Tibial nerve (tissue), 4 donors: ENCODE results near the gene MTFP1. TPM values are rescaled to one million over a fixed set of nuclear protein-coding genes. Genes with fewer than 3 reads are reported as not detected.

ENCODE experiments used
- DNase-seq, 2 donors: peaks; one replicate each; pipeline ENCODE4 v3.0.0-alpha.2; 2019; ENCODE audit warnings: low spot score in 2 of 2
- H3K27ac ChIP-seq, 4 donors: fragments of 200-600 bp; sonication (generic) in 3 of 4; one replicate each; pipeline ENCODE4 v1.5.1; 2017 to 2019; ENCODE audit warnings: mild to moderate bottlenecking in 1 of 4
- H3K27me3 ChIP-seq, 2 donors: fragments of 200-600 bp; sonication (generic) in 1 of 2; one replicate each; pipeline versions ENCODE4 v1.5.1 to v1.6.0; 2017 to 2019
- H3K36me3 ChIP-seq, 3 donors: fragments of 200-600 bp; sonication (generic); one replicate each; pipeline ENCODE4 v1.5.1; 2018 to 2019
- H3K4me1 ChIP-seq, 4 donors: fragments of 200-600 bp; sonication (generic) in 3 of 4; one replicate each; pipeline ENCODE4 v1.5.1; 2017 to 2019
- H3K4me3 ChIP-seq, 4 donors: fragments of 200-600 bp; sonication (generic) in 3 of 4; one replicate each; pipeline ENCODE4 v1.5.1; 2017 to 2019; ENCODE audit warnings: mild to moderate bottlenecking in 1 of 4, moderate library complexity in 1 of 4
- H3K9me3 ChIP-seq, 4 donors: fragments of 200-600 bp; sonication (generic) in 3 of 4; one replicate each; pipeline ENCODE4 v1.5.1; 2017 to 2019
- EP300 ChIP-seq, 2 donors: sonication (generic); formaldehyde crosslinking; IDR thresholded peaks; one replicate each; pipeline ENCODE4 v1.6.1; 2017; ENCODE audit warnings: antibody characterized with exemption in 2 of 2, mild to moderate bottlenecking in 1 of 2
- POLR2A ChIP-seq, 2 donors: fragments of 450-650 bp; IDR thresholded peaks; one replicate each; pipeline ENCODE4 v1.6.1; 2017; ENCODE audit warnings: antibody characterized with exemption in 2 of 2, mild to moderate bottlenecking in 2 of 2, moderate library complexity in 2 of 2
- whole genome bisulfite sequencing, 2 donors: methylation state at CpG; one replicate each; pipeline ENCODE4 v1.1.5; 2018; 5-methylcytosine and 5-hydroxymethylcytosine counted together
- total RNA-seq, 4 donors: library from RNA; depleted of rRNA; stranded (reverse); fragments of >200 nt; gene quantifications; one replicate each; pipeline ENCODE4 v1.1.0, GENCODE V29; 2016
- TF ChIP-seq, protein P1 (sequence below), 5 experiments: fragments of 200-600 bp in 3 of 5; fragments of 450-650 bp in 2 of 5; sonication (generic) in 3 of 5; IDR thresholded peaks; one replicate each; pipeline ENCODE4 v1.5.1; 2016 to 2019; ENCODE audit warnings: antibody characterized with exemption in 5 of 5, mild to moderate bottlenecking in 3 of 5, moderate library complexity in 2 of 5

The MTFP1 gene
- total RNA-seq, 4 donors from 2014 or later: 2.2 to 12.7 (median 7.3) TPM

DNA sequence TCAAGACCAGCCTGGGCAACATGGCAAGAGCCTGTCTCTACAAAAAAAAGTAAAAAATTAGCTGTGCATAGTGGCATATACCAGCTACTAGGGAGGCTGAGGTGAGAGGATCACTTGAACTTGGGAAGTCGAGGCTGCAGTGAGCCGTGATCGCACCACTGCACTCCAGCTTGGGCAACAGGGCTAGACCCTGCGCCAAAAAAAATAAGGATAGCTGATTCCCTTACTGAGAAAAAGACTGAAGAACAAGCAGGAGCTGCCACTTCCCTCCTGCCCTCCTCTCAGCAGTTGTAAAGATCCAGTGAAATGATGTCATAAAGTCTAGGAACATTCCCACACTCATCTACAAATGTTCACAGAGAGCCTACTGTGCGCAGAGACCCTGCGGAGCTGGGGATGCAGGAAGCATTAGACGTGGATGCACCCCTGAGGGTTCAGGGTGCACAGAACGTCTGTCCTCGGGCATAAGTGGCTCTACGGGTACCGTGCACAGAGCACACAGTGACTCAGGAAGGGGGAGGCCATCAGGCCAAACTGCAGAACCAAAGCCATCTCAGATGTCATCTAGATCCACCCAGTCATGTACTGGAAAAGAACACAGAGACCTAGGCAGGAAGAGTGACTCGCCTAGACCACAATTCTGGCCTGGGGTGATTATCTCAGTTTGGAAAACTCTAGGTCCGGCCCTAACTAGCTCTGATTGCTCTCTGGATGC is 17.0 kb upstream of the MTFP1 start:
- Histone ChIP-seq H3K4me3 (no peak overlapping the region), H3K27me3 (no peaks in the 10 kb centered on the region), H3K4me1 (peaks cover 0 to 9% (median 3%) of the 10 kb centered on the region in 4 donors), H3K9me3 (no peaks in the 10 kb centered on the region), H3K27ac (no peak overlapping the region), H3K36me3 (peaks cover 0 to 70% (median 5%) of the 10 kb centered on the region in 3 donors)
- no peak for TF ChIP-seq POLR2A (IDR thresholded peaks at IDR 0.05)
- no peak for TF ChIP-seq EP300 (IDR thresholded peaks at IDR 0.05)
- no peak for DNase-seq
- WGBS, 2 donors: 75 to 83% methylated on average over 10 to 13 of the region's 13 CpGs

DNA sequence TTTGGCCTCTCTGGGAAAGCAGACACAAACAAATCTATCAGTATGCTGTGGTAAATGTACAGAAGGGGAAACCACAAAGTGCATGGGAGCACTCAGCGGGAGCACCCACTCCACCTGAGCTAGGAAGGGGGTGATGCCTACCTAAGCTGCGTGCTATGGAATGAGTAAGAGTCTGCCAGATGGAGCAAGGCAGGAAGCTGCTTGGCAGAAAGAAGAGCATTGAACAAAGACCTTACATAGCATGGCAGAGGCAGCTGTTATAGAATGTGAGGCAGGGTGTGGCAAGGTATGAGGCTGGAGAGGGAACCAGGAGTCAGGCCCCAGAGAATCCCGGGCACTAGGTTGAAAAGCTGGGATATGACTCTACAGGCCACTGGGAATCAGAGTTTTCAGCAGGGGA is 13.8 kb upstream of the MTFP1 start:
- no peak for DNase-seq
- Histone ChIP-seq H3K27me3 (no peaks in the 10 kb centered on the region), H3K9me3 (no peaks in the 10 kb centered on the region), H3K4me3 (no peak overlapping the region), H3K36me3 (peaks cover 0 to 94% (median 5%) of the 10 kb centered on the region in 3 donors), H3K27ac (no peak overlapping the region), H3K4me1 (no peaks in the 10 kb centered on the region)
- 92 to 94% methylated on average over 3 of the region's 3 CpGs for WGBS, 2 donors
- TF ChIP-seq EP300 (IDR thresholded peaks at IDR 0.05) (no peak), POLR2A (IDR thresholded peaks at IDR 0.05) (no peak)
- TF ChIP-seq, protein P1, sequence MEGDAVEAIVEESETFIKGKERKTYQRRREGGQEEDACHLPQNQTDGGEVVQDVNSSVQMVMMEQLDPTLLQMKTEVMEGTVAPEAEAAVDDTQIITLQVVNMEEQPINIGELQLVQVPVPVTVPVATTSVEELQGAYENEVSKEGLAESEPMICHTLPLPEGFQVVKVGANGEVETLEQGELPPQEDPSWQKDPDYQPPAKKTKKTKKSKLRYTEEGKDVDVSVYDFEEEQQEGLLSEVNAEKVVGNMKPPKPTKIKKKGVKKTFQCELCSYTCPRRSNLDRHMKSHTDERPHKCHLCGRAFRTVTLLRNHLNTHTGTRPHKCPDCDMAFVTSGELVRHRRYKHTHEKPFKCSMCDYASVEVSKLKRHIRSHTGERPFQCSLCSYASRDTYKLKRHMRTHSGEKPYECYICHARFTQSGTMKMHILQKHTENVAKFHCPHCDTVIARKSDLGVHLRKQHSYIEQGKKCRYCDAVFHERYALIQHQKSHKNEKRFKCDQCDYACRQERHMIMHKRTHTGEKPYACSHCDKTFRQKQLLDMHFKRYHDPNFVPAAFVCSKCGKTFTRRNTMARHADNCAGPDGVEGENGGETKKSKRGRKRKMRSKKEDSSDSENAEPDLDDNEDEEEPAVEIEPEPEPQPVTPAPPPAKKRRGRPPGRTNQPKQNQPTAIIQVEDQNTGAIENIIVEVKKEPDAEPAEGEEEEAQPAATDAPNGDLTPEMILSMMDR (IDR thresholded peaks at IDR 0.05): no peak

DNA sequence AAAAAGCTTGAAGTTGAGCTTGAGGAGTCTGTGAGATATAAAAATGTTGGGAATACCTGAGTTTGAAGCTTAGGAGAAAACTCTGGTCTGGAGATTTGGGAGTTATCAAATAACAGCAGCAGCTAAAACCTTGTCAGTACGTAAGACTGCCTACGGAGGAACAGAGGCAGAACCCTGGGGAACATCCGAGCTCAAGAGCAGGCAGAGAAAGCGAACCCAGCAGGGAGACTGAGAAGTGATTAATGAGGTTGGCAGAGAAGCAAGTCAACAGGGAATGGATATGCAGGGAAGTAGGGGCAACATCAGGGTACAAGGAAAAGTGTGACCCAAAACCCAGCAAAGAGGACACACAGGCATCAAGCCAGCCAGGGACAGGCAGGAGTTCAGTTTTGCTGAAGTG is 12.6 kb upstream of the MTFP1 start:
- TF ChIP-seq EP300 (IDR thresholded peaks at IDR 0.05) (no peak), POLR2A (IDR thresholded peaks at IDR 0.05) (no peak)
- TF ChIP-seq, protein P1 (IDR thresholded peaks at IDR 0.05): no peak
- Histone ChIP-seq H3K27ac (no peak overlapping the region), H3K4me3 (no peak overlapping the region), H3K36me3 (peaks cover 0 to 92% (median 5%) of the 10 kb centered on the region in 3 donors), H3K4me1 (no peaks in the 10 kb centered on the region), H3K9me3 (no peaks in the 10 kb centered on the region), H3K27me3 (no peaks in the 10 kb centered on the region)
- WGBS, 2 donors: 83 to 86% methylated on average over 4 of the region's 4 CpGs
- DNase-seq: no peak

DNA sequence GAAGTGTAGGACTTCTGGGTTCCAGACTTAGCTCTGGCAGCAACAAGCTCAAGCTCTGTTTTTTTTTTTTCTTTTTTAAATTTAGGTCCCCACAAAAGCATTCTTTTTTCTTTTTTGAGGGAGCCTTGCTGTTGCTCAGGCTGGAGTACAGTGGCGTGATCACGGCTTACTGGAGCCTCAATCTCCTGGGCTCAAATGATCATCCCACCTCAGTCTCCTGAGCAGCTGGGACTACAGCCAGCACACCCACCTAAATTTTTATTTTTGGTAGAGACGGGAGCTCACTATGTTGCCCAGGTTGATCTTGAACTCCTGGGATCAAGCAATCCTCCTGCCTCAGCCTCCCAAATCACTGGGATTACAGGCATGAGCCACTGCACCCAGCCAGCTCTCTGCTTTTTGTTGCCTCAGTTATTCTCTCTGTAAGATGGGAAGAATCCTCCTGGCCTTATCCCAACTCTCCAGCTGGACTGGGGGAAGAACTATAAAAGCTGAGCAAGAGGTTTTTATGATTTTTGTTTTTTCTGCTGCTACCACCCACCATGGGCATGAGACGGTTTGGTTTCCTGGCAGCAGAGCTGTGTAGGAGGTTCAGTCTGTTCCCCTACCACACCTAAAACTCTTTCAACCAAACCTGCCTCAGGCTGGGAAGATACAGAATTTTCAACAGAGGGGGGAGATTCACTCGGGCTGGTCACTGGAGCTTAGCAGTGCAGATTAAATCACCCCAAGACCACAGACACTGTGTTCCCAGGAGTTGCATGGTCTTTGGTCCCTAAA is 11.6 kb upstream of the MTFP1 start:
- no peak for DNase-seq
- Histone ChIP-seq H3K4me1 (no peaks in the 10 kb centered on the region), H3K27me3 (no peaks in the 10 kb centered on the region), H3K9me3 (no peaks in the 10 kb centered on the region), H3K27ac (peak overlapping the region in 1 of 4 donors; percentile 29), H3K36me3 (peaks cover 0 to 94% (median 9%) of the 10 kb centered on the region in 3 donors), H3K4me3 (no peak overlapping the region)
- TF ChIP-seq POLR2A (IDR thresholded peaks at IDR 0.05): no peak
- no peak for TF ChIP-seq EP300 (IDR thresholded peaks at IDR 0.05)
- TF ChIP-seq, protein P1 (IDR thresholded peaks at IDR 0.05): no peak
- 63 to 74% methylated on average over 5 of the region's 5 CpGs for WGBS, 2 donors

DNA sequence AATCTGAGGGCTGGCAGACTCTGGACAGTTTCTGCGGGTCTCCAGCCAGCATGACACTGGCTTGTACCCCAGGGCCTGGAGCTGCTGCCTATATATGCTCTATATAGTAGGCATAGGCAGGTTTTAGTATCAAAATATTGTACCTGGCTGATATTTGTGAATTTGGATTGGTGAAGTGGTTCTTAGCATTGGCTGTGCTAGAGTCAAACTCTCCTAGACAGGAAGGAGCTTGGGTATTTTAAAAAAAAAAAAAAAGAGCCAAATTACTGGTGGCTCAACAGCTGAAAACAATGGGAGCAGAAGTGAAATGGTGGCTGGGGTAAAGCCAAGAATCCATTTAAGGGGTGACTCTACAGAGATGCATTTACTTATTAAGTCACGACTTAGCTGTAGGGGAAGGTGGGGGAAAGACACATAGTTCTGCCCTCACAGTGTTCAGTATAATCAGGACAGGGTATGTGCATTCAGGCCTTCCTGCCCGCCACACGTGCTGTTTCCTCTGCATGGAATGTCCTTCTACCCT is 11.0 kb upstream of the MTFP1 start:
- no peak for DNase-seq
- H3K4me3 ChIP-seq: no peak overlapping the region
- WGBS, 2 donors: 75 to 79% methylated on average over 3 to 4 of the region's 4 CpGs
- no peak for TF ChIP-seq EP300 (IDR thresholded peaks at IDR 0.05)
- TF ChIP-seq POLR2A (IDR thresholded peaks at IDR 0.05): no peak
- TF ChIP-seq, protein P1 (IDR thresholded peaks at IDR 0.05): no peak
- H3K4me1 ChIP-seq: no peaks in the 10 kb centered on the region
- H3K36me3 ChIP-seq: peaks cover 0 to 94% (median 10%) of the 10 kb centered on the region in 3 donors
- no peaks in the 10 kb centered on the region for H3K27me3 ChIP-seq
- peak overlapping the region in 1 of 4 donors; percentile 29 for H3K27ac ChIP-seq
- no peaks in the 10 kb centered on the region for H3K9me3 ChIP-seq
